Upper lobe of left lung (tissue), 4 donors: Measurements from ENCODE around the gene ADAR.

Source experiments
- POLR2A ChIP-seq, 4 donors: fragments of 450-650 bp; IDR thresholded peaks; one replicate each; pipeline ENCODE4 v1.5.1; 2016 to 2017; ENCODE audit warnings: antibody characterized with exemption in 4 of 4, mild to moderate bottlenecking in 2 of 4
- TF ChIP-seq, protein P1 (sequence below), 6 experiments: fragments of 450-650 bp in 4 of 6; fragments of 200-600 bp in 2 of 6; sonication (generic) in 2 of 6; IDR thresholded peaks; one replicate each; pipeline ENCODE4 v1.5.1; 2016 to 2019; ENCODE audit warnings: antibody characterized with exemption in 6 of 6

DNA sequence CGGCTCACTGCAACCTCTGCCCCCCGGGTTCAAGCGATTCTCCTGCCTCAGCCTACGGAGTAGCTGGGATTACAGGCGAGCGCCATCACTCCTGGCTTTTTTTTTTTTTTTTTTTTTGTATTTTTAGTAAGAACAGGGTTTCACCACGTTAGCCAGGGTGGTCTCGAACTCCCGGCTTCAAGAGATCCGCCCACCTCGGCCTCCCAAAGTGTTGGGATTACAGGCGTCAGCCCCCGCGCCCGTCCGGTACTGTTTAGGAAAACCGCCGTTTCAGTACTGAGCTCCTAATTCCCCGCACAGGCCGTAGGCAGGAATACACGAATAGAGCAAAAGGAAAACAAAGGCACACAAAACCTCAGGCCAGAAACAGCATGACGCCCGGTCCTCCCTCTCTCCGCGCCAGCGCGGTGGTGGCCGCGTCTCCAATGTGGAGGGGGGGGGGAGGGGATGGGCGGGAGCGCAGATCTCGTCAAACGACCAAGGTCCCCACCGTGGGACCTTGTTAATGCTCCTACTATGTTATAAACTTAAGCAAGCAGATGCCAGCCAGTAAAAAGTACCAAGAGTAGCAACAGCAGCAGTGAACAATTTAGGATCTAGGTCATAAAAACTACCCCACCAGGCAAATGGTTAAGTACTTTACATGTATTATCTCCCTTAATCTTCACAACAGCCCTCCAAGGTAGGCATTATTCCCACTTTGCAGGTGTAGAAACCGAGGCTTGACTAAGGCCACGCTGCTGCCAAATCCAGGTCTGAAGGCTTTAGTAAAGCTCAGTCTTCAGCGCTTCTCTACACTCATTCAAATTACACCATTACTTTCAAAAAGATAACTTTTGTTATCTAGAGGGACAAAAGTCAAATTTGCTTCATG lies 648 bp upstream of the ADAR start:
- TF ChIP-seq POLR2A (IDR thresholded peaks at IDR 0.05) = no peak
- TF ChIP-seq, protein P1, sequence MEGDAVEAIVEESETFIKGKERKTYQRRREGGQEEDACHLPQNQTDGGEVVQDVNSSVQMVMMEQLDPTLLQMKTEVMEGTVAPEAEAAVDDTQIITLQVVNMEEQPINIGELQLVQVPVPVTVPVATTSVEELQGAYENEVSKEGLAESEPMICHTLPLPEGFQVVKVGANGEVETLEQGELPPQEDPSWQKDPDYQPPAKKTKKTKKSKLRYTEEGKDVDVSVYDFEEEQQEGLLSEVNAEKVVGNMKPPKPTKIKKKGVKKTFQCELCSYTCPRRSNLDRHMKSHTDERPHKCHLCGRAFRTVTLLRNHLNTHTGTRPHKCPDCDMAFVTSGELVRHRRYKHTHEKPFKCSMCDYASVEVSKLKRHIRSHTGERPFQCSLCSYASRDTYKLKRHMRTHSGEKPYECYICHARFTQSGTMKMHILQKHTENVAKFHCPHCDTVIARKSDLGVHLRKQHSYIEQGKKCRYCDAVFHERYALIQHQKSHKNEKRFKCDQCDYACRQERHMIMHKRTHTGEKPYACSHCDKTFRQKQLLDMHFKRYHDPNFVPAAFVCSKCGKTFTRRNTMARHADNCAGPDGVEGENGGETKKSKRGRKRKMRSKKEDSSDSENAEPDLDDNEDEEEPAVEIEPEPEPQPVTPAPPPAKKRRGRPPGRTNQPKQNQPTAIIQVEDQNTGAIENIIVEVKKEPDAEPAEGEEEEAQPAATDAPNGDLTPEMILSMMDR (IDR thresholded peaks at IDR 0.05) = no peak
